Caki2 (cell line): ENCODE data around the gene CD79B. TPM values are rescaled to one million over a fixed set of nuclear protein-coding genes. Genes with fewer than 3 reads are reported as not detected.
"Not testable (repeated sequence)": the region's sequence is repeated elsewhere in the genome, so short reads cannot be mapped to it uniquely, and the experiment has no call there.

ENCODE experiments used
- DNase-seq: peaks from one replicate; pipeline ENCODE4 v3.0.0-alpha.2; 2015; ENCODE audit warnings: low read depth
- in situ Hi-C: cut with HindIII; loops from 2 replicates; pipeline ENCODE4 v1.10.0; 2016; ENCODE audit warnings: low sequenced_read_pairs, low pct_unique_long_range_greater_than_20kb, mixed read lengths
- total RNA-seq: library from RNA; depleted of rRNA; stranded (reverse); fragments of >200 nt; shearing (Covaris generic); gene quantifications from 2 replicates; pipeline ENCODE4 v1.2.3, GENCODE V29; 2014; ENCODE audit warnings: low replicate concordance

CD79B gene
- total RNA-seq, 1 experiment from 2014 or later = not detected

DNA sequence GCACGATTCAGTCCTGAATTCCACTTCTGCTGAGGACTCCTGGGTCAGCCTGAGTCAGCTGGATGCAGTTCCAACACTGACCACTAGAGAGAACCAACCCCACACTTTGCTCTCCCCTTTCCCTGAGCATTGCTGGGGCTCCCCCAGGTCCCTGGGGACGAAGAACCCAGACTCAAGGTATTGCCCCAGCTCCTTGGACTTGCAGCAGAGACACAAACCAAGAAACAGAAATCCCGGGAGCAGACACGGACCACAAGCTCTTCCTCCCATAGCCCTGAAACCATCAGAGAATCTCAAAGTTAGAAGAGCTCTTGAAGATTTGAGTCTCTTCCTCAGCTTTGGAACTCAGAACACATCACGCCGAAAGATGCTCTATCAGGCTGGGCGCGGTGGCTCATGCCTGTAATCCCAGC, 12.8 kb downstream of the CD79B start:
- in situ Hi-C loops = no loop called here
- peak; percentile 44 for DNase-seq

DNA sequence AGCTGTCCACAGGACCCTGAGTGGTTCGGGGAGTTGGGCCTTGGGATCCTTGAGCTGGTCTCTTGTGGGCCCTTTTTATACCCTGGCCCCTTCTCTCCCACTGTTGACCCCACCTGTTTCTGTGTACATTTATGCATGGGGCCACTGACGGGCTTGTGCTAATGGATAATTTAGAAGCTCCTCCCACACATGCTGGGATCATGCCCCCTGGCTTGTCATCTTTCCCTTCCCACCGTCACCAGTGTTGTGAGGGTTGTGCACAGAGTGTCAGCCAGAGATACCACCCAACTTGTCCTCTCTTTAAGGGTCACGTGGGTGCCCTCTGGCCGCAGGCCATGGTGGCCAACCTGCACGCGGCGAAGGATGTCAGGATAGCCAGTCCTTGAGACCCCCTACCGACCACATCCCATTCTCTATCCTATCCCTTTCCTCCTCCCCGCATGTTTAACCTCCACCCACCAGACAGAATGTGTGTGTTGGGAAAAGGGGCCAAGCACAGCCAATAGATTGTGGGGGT, 13.3 kb downstream of the CD79B start, which contains the start of gene GH1:
Gene GH1 (minus strand): TSS at position 51 of the 517 bp plus-strand sequence. CDS start 63 bp downstream, outside the sequence.
- in situ Hi-C loops, DNase-seq: not testable (repeated sequence)

DNA sequence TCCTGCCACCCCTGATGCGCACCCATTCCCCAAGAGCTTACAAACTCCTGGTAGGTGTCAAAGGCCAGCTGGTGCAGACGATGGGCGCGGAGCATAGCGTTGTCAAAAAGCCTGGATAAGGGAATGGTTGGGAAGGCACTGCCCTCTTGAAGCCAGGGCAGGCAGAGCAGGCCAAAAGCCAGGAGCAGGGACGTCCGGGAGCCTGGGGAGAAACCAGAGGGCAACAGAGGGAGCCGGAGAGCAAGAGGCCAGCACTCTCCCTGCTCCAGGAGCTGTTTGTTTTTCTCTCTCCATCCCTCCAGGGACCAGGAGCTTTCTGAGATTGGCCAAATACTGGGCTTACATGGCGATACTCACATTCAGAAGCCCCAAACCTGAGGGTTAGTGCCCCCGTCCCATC, 13.8 kb downstream of the CD79B start:
- no peak for DNase-seq
- in situ Hi-C loops = no loop called here

DNA sequence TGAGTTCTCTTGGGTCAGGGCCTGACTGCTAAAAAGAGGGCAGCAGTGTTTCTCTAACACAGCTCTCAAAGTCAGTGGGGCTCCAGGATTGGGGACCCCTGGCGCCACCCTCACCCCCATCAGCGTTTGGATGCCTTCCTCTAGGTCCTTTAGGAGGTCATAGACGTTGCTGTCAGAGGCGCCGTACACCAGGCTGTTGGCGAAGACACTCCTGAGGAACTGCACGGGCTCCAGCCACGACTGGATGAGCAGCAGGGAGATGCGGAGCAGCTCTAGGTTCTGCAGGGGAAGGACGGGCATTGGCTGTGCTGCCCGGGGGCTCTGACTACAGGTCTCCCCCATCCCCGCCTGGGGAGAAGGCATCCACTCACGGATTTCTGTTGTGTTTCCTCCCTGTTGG, 14.5 kb downstream of the CD79B start:
- in situ Hi-C loops = no loop called here
- DNase-seq = no peak

DNA sequence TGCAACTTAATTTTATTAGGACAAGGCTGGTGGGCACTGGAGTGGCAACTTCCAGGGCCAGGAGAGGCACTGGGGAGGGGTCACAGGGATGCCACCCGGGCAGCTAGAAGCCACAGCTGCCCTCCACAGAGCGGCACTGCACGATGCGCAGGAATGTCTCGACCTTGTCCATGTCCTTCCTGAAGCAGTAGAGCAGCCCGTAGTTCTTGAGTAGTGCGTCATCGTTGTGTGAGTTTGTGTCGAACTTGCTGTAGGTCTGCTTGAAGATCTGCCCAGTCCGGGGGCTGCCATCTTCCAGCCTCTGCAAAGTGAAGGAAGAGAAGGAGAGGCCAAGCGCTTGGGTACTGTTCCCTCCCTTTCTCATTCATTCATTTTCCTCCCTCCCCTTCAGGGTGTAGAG, 14.9 kb downstream of the CD79B start:
- in situ Hi-C loops, DNase-seq: not testable (repeated sequence)

DNA sequence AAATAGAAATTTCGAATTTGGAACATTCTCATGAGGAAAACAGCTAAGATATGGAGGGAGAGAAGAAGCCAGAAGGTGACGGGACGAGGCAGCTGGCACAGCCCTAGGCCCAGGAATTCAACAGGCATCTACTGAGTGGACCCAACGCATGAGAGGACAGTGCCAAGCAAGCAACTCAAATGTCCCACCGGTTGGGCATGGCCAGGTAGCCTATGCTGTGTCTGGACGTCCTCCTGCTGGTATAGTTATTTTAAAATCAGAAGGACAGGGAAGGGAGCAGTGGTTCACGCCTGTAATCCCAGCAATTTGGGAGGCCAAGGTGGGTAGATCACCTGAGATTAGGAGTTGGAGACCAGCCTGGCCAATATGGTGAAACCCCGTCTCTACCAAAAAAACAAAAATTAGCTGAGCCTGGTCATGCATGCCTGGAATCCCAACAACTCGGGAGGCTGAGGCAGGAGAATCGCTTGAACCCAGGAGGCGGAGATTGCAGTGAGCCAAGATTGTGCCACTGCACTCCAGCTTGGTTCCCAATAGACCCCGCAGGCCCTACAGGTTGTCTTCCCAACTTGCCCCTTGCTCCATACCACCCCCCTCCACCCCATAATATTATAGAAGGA, 15.5 kb downstream of the CD79B start:
- in situ Hi-C loops = no loop called here
- DNase-seq = no peak

DNA sequence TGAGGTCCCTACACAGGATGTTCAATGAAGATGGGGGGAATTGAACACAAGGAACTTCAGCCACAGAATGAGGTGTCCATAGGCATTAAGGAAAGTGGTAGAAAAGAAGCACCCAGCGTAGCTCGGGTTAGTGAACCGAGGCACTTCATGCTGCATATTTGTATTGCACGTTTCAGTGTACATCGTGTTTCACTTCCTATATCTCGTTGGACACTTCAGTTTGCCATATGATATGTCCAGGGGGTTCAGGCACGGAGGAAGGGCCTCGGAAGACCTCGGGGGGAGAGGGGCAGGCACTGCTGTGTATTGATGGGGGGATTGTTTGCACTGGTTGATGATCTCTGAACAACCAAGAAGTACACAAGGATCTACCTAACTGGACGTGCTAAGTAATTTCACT, 16.4 kb downstream of the CD79B start:
- DNase-seq, in situ Hi-C loops: not testable (repeated sequence)

DNA sequence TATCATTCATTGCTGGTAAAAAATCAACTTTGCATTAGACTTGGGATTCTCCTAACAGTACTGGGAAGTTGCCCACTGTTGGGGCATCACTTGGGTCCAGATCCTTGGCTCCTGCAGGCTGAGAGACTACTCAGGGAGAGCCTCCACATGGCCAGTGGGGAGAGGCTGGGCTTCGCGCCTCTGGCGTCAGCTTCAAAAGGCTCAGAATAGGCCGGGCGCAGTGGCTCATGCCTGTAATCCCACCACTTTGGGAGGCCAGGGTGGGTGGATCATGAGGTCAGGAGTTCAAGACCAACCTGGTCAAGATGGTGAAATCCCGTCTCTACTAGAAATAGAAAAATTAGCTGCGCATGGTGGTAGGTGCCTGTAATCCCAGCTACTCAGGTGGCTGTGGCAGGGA, 17.7 kb downstream of the CD79B start:
- in situ Hi-C loops = no loop called here
- no peak for DNase-seq

DNA sequence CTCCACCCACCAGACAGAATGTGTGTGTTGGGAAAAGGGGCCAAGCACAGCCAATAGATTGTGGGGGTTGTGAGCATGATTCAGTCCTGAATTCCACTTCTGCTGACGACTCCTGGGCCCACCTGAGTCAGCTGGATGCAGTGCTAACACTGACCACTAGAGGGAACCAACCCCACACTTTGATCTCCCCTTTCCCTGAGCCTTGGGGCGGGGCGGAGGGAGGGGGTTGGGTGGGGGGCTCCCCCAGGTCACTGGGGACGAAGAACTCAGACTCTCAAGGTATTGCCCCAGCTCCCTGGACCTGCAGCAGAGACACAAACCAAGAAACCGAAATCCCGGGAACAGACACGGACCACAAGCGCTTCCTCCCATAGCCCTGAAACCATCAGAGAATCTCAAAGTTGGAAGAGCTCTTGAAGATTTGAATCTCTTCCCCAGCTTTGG, 20.5 kb downstream of the CD79B start:
- peak; percentile 16 for DNase-seq
- in situ Hi-C loops = no loop called here

DNA sequence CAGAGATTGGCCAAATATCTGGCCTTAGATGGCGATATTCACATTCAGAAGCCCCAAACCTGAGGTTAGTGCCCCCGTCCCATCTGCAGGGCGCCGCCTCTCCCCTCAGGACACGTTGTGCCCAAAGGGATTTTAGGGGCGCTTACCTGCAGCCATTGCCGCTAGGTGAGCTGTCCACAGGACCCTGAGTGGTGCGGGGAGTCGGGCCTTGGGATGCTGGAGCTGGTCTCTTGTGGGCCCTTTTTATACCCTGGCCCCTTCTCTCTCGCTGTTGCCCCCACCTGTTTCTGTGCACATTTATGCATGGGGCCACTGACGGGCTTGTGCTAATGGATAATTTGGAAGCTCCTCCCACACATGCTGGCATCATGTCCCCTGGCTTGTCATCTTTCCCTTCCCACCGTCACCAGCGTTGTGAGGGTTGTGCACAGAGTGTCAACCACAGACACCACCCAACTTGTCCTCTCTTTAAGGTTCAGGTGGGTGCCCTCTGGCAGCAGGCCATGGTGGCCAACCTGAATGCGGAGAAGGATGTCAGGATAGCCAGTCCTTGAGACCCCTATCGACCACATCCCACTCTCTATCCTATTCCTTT, 21.0 kb downstream of the CD79B start, which contains the start of gene CSHL1:
Gene CSHL1 (minus strand): TSS at position 218 of the 595 bp plus-strand sequence. CDS start 62 bp downstream, at position 156.
- in situ Hi-C loops = no loop called here
- no peak for DNase-seq

DNA sequence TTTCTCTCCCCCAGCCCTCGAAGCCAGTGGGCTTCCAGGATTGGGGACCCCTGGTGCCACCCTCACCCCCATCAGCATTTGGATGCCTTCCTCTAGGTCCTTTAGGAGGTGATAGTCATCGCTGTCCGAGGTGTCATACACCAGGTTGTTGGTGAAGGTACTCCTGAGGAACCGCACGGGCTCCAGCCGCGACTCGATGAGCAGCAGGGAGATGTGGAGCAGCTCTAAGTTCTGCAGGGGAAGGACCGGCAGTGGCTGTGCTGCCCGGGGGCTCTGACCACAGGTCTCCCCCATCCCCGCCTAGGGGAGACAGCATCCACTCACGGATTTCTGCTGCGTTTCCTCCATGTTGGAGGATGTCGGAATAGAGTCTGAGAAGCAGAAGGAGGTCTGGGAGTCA, 22.0 kb downstream of the CD79B start:
- in situ Hi-C loops = no loop called here
- DNase-seq = no peak

DNA sequence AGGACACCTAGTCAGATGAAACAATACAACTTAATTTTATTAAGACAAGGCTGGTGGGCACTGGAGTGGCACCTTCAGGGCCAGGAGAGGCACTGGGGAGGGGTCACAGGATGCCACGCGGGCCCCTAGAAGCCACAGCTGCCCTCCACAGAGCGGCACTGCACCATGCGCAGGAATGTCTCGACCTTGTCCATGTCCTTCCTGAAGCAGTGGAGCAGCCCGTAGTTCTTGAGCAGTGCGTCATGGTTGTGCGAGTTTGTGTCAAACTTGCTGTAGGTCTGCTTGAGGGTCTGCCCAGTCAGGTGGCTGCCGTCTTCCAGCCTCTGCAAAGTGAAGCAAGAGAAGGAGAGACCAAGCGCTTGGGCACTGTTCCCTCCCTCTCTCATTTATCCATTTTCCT, 22.5 kb downstream of the CD79B start:
- DNase-seq, in situ Hi-C loops: not testable (repeated sequence)

DNA sequence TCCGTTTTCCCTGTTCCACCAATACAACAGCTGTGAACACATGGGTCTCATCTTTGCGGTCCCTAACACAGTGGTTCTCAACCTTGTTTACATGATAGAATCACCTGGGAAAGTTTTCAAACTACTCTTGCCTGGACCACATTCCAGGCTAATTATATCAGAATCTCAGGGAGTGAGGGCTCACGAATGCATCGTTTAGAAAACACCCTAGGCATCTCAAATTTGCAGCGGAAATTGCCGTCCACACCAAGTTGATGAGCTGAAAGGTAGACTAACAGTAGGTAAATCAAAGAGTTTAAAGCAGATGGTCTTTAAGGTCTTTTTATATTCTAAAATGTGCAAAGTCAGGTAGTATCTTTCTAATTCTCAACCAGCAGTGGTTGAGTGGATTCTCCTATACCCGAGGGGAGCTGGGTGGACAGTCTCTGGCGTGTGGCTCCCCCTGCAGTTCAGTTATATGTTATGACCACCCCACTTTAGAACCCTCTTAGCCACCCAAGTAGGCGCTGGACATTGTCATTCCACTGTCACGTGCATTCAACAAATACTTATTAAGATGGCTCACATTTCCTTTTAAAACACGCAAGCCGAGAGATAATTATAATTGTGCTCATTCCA, 24.9 kb downstream of the CD79B start:
- DNase-seq, in situ Hi-C loops: not testable (repeated sequence)

DNA sequence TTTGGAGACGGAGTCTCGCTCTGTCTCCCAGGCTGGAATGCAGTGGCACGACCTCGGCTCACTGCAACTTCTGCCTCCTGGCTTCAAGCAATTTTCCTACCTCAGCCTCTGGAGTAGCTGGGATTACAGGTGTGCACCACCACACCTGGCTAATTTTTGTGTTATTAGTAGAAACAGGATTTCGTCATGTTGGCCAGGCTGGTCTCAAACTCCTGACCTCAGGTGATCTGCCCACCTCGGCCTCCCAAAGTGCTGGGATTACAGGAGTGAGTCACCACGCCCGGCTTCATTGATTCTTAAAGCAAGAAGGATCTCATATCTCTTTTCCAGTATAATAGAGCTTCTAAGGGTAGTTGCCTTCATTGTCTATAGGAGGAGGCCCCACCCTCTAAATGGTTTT, 27.3 kb downstream of the CD79B start:
- DNase-seq, in situ Hi-C loops: not testable (repeated sequence)

DNA sequence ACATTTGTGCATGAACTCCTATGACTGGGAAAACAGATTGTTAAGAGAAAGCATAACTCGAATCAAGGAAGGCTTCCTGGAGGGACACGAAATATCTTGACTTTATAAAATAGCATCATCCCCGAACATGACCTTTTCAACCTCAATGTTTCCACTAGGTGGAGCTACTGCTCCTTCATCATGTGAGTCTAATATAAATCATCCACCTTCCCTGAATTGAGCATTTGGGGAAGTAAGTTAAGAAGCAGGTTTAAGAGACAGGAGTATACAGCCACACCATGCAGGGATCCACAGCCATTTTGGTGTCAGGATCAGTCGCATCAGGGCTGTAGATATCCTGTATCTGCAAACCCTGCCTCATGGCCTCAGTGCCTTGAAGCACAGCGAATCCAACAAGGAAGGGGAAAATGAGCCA, 28.3 kb downstream of the CD79B start:
- in situ Hi-C loops, DNase-seq: not testable (repeated sequence)

DNA sequence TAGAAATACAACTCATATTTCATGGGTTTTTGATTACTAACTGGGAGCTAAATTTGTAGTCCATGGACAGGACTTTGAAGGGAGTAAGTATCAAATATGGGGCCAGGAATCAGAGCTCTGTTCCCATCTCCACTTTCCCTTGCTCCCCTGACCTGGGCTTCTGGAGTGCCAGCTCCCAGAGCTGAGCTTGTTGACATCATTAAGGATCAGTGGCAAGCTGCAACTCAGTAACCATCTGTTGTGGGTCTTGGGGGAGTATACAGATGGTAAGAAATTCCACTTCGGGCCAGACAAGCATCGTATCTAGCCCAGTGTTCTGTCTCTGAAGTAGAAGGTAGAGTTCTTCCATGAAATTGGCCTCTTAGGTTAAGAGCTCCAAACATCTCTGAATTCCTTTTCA, 30.2 kb downstream of the CD79B start:
- in situ Hi-C loops, DNase-seq: not testable (repeated sequence)

DNA sequence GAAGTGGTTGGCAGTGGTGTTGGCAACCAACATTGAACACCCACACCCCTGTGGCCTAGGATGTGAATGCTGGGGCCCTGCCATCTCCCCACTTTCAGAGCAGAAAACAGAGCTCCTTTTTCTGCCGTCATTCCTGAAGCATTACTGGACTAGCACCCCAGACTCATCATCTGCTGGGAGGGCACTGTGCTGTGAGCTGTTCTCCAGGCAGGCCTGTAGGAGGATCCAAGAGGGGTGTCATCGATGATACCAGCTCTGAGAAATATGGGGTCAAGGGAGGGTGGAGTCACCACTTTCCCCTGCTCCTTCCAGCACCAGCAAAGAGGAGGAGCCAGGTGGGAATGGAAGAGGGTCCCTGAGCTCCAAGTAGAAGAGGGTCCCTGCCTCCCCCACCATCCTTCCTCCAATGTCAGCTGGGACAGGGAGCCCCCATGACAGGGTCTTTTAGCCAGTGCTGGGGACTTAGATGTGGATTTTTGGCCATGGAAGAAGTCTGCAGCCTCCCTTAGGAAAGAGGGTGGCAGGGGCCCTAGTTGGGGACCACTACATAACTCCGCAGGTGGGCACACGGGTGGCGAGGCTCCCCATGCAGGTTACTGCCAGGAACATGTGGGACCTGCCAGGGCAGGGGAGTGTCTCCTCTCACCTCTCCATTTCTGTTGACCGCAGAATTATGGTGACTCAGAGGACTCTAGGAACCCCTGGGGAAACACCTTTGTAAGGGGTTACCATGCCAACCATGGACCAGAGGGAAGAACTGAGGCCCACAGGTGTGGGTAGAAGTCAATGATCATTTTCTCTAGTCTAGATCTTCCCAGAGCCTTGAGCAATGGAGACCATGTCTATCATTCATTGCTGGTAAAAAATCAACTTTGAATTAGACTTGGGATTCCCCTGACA, 33.0 kb downstream of the CD79B start:
- in situ Hi-C loops, DNase-seq: not testable (repeated sequence)
